Suprapubic skin (tissue), 4 donors: ENCODE results near the gene GNAT1. TPM values are rescaled to one million over a fixed set of nuclear protein-coding genes. Genes with fewer than 3 reads are reported as not detected.

Experiments
- DNase-seq, 2 donors: peaks; one replicate each; pipeline ENCODE4 v3.0.0-alpha.2; 2019; ENCODE audit warnings: low spot score in 2 of 2
- H3K27ac ChIP-seq: fragments of 200-600 bp; sonication (generic); one replicate; pipeline ENCODE4 v1.5.1; 2019
- H3K27me3 ChIP-seq: fragments of 200-600 bp; sonication (generic); one replicate; pipeline ENCODE4 v1.5.1; 2019
- H3K36me3 ChIP-seq: fragments of 200-600 bp; sonication (generic); one replicate; pipeline ENCODE4 v1.5.1; 2019
- H3K4me1 ChIP-seq: fragments of 200-600 bp; sonication (generic); one replicate; pipeline ENCODE4 v1.5.1; 2019
- H3K4me3 ChIP-seq: fragments of 200-600 bp; sonication (generic); one replicate; pipeline ENCODE4 v1.5.1; 2019; ENCODE audit warnings: mild to moderate bottlenecking
- H3K9me3 ChIP-seq: fragments of 200-600 bp; sonication (generic); one replicate; pipeline ENCODE4 v1.5.1; 2019
- CTCF ChIP-seq, 2 donors: fragments of 200-600 bp in 1 of 2; fragments of 450-650 bp in 1 of 2; sonication (generic) in 1 of 2; IDR thresholded peaks; one replicate each; pipeline ENCODE4 v1.5.1; 2016 to 2019; ENCODE audit warnings: antibody characterized with exemption in 2 of 2, mild to moderate bottlenecking in 1 of 2, moderate library complexity in 1 of 2
- EP300 ChIP-seq: sonication (generic); formaldehyde crosslinking; IDR thresholded peaks from one replicate; pipeline ENCODE4 v1.6.1; 2017; ENCODE audit warnings: antibody characterized with exemption
- POLR2A ChIP-seq, 2 donors: fragments of 450-650 bp; IDR thresholded peaks; one replicate each; pipeline ENCODE4 v1.6.1; 2017; ENCODE audit warnings: antibody characterized with exemption in 2 of 2, mild to moderate bottlenecking in 2 of 2, moderate library complexity in 2 of 2
- POLR2AphosphoS5 ChIP-seq, 3 donors: sonication (generic); formaldehyde crosslinking; IDR thresholded peaks; one replicate each; pipeline ENCODE4 v1.6.1; 2017; ENCODE audit warnings: antibody characterized with exemption in 3 of 3
- whole genome bisulfite sequencing: methylation state at CpG from one replicate; pipeline ENCODE4 v1.1.5; 2018; 5-methylcytosine and 5-hydroxymethylcytosine counted together
- total RNA-seq, 4 donors: library from RNA; depleted of rRNA; stranded (reverse); fragments of >200 nt; gene quantifications; one replicate each; pipeline ENCODE4 v1.1.0, GENCODE V29; 2016

GNAT1 gene
- total RNA-seq, 4 donors from 2014 or later = 0.64 TPM; not detected in 3

GRCh38 chr3:50150863-50151686, 40.3 kb upstream of the GNAT1 start:
- no peak for DNase-seq
- WGBS = 47% methylated on average over 14 of the region's 18 CpGs

DNA sequence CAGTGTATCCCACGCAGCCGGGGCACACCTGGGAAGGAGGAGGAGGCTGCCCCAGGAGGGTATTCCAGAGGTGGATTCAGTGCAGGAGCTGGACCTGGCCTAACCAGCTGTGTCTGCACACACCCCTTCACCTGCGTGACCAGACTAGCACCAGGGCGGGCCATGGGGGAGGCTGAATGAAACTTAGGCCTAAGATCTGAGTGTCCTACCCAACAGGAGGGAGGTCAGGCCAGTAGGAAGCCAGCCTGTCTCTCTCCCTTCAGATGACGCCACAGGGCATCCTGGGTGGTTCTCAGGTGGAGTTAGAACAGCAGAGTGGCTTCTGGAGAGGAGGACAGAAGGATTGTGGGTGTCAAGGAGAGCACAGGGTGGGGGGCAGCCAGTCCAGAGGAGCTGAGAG, 39.7 kb upstream of the GNAT1 start:
- peaks cover 79% of the 10 kb centered on the region for H3K4me1 ChIP-seq
- H3K27me3 ChIP-seq = peaks cover 7% of the 10 kb centered on the region
- H3K36me3 ChIP-seq = no peaks in the 10 kb centered on the region
- 23% methylated on average over 4 of the region's 5 CpGs for WGBS
- TF ChIP-seq POLR2AphosphoS5 (IDR thresholded peaks at IDR 0.05) (no peak), EP300 (no peak), CTCF (IDR thresholded peaks at IDR 0.05) (no peak), POLR2A (IDR thresholded peaks at IDR 0.05) (no peak)
- no peak overlapping the region for H3K4me3 ChIP-seq
- no peaks in the 10 kb centered on the region for H3K9me3 ChIP-seq
- peak overlapping the region; percentile 53 for H3K27ac ChIP-seq
- no peak for DNase-seq

More at GRCh38 chr3:50150863-50151686, 40.3 kb upstream of the GNAT1 start:
- no peaks in the 10 kb centered on the region for H3K9me3 ChIP-seq
- H3K27me3 ChIP-seq = peaks cover 6% of the 10 kb centered on the region
- H3K4me1 ChIP-seq = peaks cover 83% of the 10 kb centered on the region
- no peak for TF ChIP-seq EP300
- no peak for TF ChIP-seq POLR2A (IDR thresholded peaks at IDR 0.05)
- no peak for TF ChIP-seq POLR2AphosphoS5 (IDR thresholded peaks at IDR 0.05)
- no peak for TF ChIP-seq CTCF (IDR thresholded peaks at IDR 0.05)
- no peak overlapping the region for H3K4me3 ChIP-seq
- H3K36me3 ChIP-seq = no peaks in the 10 kb centered on the region
- peak overlapping the region; percentile 53 for H3K27ac ChIP-seq

GRCh38 chr3:50153782-50154475, 37.5 kb upstream of the GNAT1 start:
- H3K27ac ChIP-seq = no peak overlapping the region
- no peak for TF ChIP-seq POLR2A (IDR thresholded peaks at IDR 0.05)
- no peak for TF ChIP-seq CTCF (IDR thresholded peaks at IDR 0.05)
- no peak for TF ChIP-seq EP300
- no peak for TF ChIP-seq POLR2AphosphoS5 (IDR thresholded peaks at IDR 0.05)
- no peaks in the 10 kb centered on the region for H3K9me3 ChIP-seq
- 82% methylated on average over 5 of the region's 9 CpGs for WGBS
- H3K4me1 ChIP-seq = peaks cover 79% of the 10 kb centered on the region
- H3K36me3 ChIP-seq = no peaks in the 10 kb centered on the region
- DNase-seq = no peak
- H3K27me3 ChIP-seq = peaks cover 7% of the 10 kb centered on the region
- peak overlapping the region; percentile 64 for H3K4me3 ChIP-seq

DNA sequence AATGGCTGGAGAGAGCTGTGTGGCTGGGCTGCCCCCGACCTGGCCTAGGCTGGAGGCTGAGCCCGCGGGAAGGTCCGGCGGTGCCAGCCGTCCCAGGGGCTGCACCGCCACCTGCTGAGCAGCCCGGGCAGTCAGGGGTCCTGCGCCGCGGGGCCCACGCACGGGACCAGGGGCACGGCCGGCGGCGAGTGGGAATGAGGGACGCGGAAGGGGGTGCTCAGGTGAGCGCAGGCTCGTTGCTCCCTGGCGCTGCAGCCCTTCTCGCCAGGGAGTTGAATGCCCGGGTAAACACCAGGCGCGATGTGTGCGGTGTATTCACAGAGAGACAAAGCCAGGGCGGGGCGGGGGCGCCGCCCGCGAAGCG, 37.0 kb upstream of the GNAT1 start:
- H3K27me3 ChIP-seq = peaks cover 7% of the 10 kb centered on the region
- H3K9me3 ChIP-seq = no peaks in the 10 kb centered on the region
- H3K36me3 ChIP-seq = no peaks in the 10 kb centered on the region
- H3K4me3 ChIP-seq = peak overlapping the region; percentile 64
- H3K4me1 ChIP-seq = peaks cover 82% of the 10 kb centered on the region
- no peak overlapping the region for H3K27ac ChIP-seq
- TF ChIP-seq POLR2A (IDR thresholded peaks at IDR 0.05) (no peak), CTCF (IDR thresholded peaks at IDR 0.05) (no peak), EP300 (no peak), POLR2AphosphoS5 (IDR thresholded peaks at IDR 0.05) (no peak)
- no peak for DNase-seq
- 60% methylated on average over 1 of the region's 34 CpGs for WGBS

GRCh38 chr3:50154840-50155490, 36.4 kb upstream of the GNAT1 start, which contains the start of gene SEMA3F:
Gene SEMA3F (plus strand): TSS chr3:50155324. CDS start chr3:50159623, 4,299 bp downstream.
- Histone ChIP-seq H3K36me3 (no peaks in the 10 kb centered on the region), H3K27me3 (peaks cover 7% of the 10 kb centered on the region), H3K4me3 (peak within 1 kb of the TSS; percentile 64), H3K9me3 (no peaks in the 10 kb centered on the region), H3K27ac (peak within 1 kb of the TSS; percentile 90), H3K4me1 (peaks cover 87% of the 10 kb centered on the region)
- no CpG with 5 or more reads among the region's 98 CpGs for WGBS
- no peak for DNase-seq
- no peak for TF ChIP-seq EP300
- TF ChIP-seq CTCF (IDR thresholded peaks at IDR 0.05) = no peak
- no peak for TF ChIP-seq POLR2AphosphoS5 (IDR thresholded peaks at IDR 0.05)
- no peak for TF ChIP-seq POLR2A (IDR thresholded peaks at IDR 0.05)
